ENCODE results near the gene FKBP7.
"Not testable (repeated sequence)": the region's sequence is repeated elsewhere in the genome, so short reads cannot be mapped to it uniquely, and the experiment has no call there.

FKBP7 gene

GRCh38 chr2:178485356-178485755 lies 7.0 kb upstream of the FKBP7 start:
- DNase-seq (ENCODE audit: low read depth, low spot score), result no peak

- DNase-seq (ENCODE audit: low read depth, low spot score), result no peak
These were observed 6.0 kb upstream of the FKBP7 start for GRCh38 chr2:178484245-178485041.

- DNase-seq (ENCODE audit: low read depth, low spot score), result no peak
These were observed 4.0 kb upstream of the FKBP7 start for GRCh38 chr2:178482437-178482836.

GRCh38 chr2:178480227-178481181 lies 2.1 kb upstream of the FKBP7 start, which contains the start of gene PLEKHA3:
Gene PLEKHA3, plus strand, starts transcription at chr2:178480457. Its CDS starts 413 bp downstream, at chr2:178480870.
- peak; percentile 40 for DNase-seq (ENCODE audit: low read depth, low spot score)

- no peak for DNase-seq (ENCODE audit: low read depth, low spot score)
These were observed 1.4 kb upstream of the FKBP7 start for GRCh38 chr2:178479758-178480226.

GRCh38 chr2:178479275-178479616 lies 846 bp upstream of the FKBP7 start:
- no peak for DNase-seq (ENCODE audit: low read depth, low spot score)

- no peak for DNase-seq (ENCODE audit: low read depth, low spot score)
These were observed 316 bp downstream of the FKBP7 start for GRCh38 chr2:178478130-178478438.

- DNase-seq (ENCODE audit: low read depth, low spot score), result no peak
These were observed 814 bp downstream of the FKBP7 start for GRCh38 chr2:178477443-178478129.

GRCh38 chr2:178476477-178476876 lies 1.9 kb downstream of the FKBP7 start:
- no peak for DNase-seq (ENCODE audit: low read depth, low spot score)

- no peak for DNase-seq (ENCODE audit: low read depth, low spot score)
These were observed 3.8 kb downstream of the FKBP7 start for GRCh38 chr2:178474560-178474959.

- DNase-seq (ENCODE audit: low read depth, low spot score), result no peak
These were observed 4.5 kb downstream of the FKBP7 start for GRCh38 chr2:178473931-178474330.

- no peak for DNase-seq (ENCODE audit: low read depth, low spot score)
These were observed 5.0 kb downstream of the FKBP7 start for GRCh38 chr2:178473373-178473772.

GRCh38 chr2:178471313-178471712 lies 7.1 kb downstream of the FKBP7 start:
- DNase-seq (ENCODE audit: low read depth, low spot score), result not testable (repeated sequence)

- no peak for DNase-seq (ENCODE audit: low read depth, low spot score)
These were observed 9.1 kb downstream of the FKBP7 start for GRCh38 chr2:178469219-178469849.

- no peak for DNase-seq (ENCODE audit: low read depth, low spot score)
These were observed 21.0 kb downstream of the FKBP7 start for GRCh38 chr2:178457390-178457886.

- no peak for DNase-seq (ENCODE audit: low read depth, low spot score)
These were observed 22.5 kb downstream of the FKBP7 start for GRCh38 chr2:178455947-178456346.

- no peak for DNase-seq (ENCODE audit: low read depth, low spot score)
These were observed 25.5 kb downstream of the FKBP7 start for GRCh38 chr2:178452870-178453269.

GRCh38 chr2:178452334-178452733 lies 26.1 kb downstream of the FKBP7 start:
- DNase-seq (ENCODE audit: low read depth, low spot score), result no peak

GRCh38 chr2:178450774-178451525 lies 27.4 kb downstream of the FKBP7 start, which contains the start of the genes PJVK and PRKRA:
Gene PJVK, plus strand, starts transcription at chr2:178451378. Its CDS starts 2,032 bp downstream, at chr2:178453410.
Gene PRKRA, minus strand, starts transcription at chr2:178451175. Its CDS starts 145 bp downstream, at chr2:178451030.
- DNase-seq (ENCODE audit: low read depth, low spot score), result peak; percentile 59

- peak; percentile 9 for DNase-seq (ENCODE audit: low read depth, low spot score)
These were observed 28.0 kb downstream of the FKBP7 start for GRCh38 chr2:178450524-178450773.

Measured in iPS DF 19.7 (cell line).